ENCODE data around the gene ZNF605. TPM values are rescaled to one million over a fixed set of nuclear protein-coding genes. Genes with fewer than 3 reads are reported as not detected.

The ZNF605 gene
- total and polyA plus RNA-seq, 2 donors (not counting 3 experiments of a cell fraction or from before 2014, with no cell fraction given): 2.4 to 11.3 TPM

GRCh38 chr12:132945806-132946205, 10.3 kb downstream of the ZNF605 start:
- no peaks in the 10 kb centered on the region for H4K20me1 ChIP-seq (replicated peaks; ENCODE audit: control insufficient read depth, extremely low read depth, insufficient read depth, low read length)
- dilution Hi-C loops (cut with MboI; ENCODE audit: extremely low pct_ligation_motif_present, low sequenced_read_pairs) (no loop called here), intact Hi-C loops (cut with micrococcal nuclease) (no loop called here)
- no peak overlapping the region for H2AFZ ChIP-seq (ENCODE audit: low read depth, low read length)
- no peak for TF ChIP-seq POLR2A (IDR thresholded peaks at IDR 0.05; ENCODE audit: low read depth, low read length)
- no peak for TF ChIP-seq MAX (IDR thresholded peaks at IDR 0.05; ENCODE audit: insufficient read depth, insufficient read length)
- no peak for TF ChIP-seq CTCF (IDR thresholded peaks at IDR 0.05; ENCODE audit: extremely low read depth in 1 of 2, insufficient read depth in 1 of 2, low read depth in 1 of 2, low read length in 2 of 2)
- TF ChIP-seq JUN (IDR thresholded peaks at IDR 0.05; ENCODE audit: borderline replicate concordance, insufficient read depth, insufficient read length, low read depth): no peak
- TF ChIP-seq POLR2AphosphoS5 (IDR thresholded peaks at IDR 0.05; ENCODE audit: insufficient read depth, low read depth, low read length): no peak
- TF ChIP-seq GATA2 (IDR thresholded peaks at IDR 0.05; ENCODE audit: insufficient read depth, insufficient read length, low read depth, low read length): no peak
- TF ChIP-seq FOS (IDR thresholded peaks at IDR 0.05; ENCODE audit: borderline replicate concordance, insufficient read depth, low read length): no peak
- no peak for TF ChIP-seq MYC (IDR thresholded peaks at IDR 0.05; ENCODE audit: low read depth, low read length)
- no peak for TF ChIP-seq EZH2 (IDR thresholded peaks at IDR 0.05; ENCODE audit: borderline replicate concordance, low read depth, low read length, severe bottlenecking)
- FAIRE-seq (no peak), DNase-seq (ENCODE audit: low read depth, low spot score) (no peak)
- peaks cover 7 to 30% of the 10 kb centered on the region in 2 experiments for H3K36me3 ChIP-seq (ENCODE audit: control insufficient read depth in 2 of 2, extremely low read depth in 1 of 2, insufficient read depth in 2 of 2, low read length in 2 of 2)
- peaks cover 12% of the 10 kb centered on the region for H3K9me3 ChIP-seq (replicated peaks; ENCODE audit: control insufficient read depth, insufficient read depth, low read length)
- no peak overlapping the region for H3K27ac ChIP-seq (ENCODE audit: insufficient read depth, low read depth, low read length)
- no peaks in the 10 kb centered on the region for H3K9me1 ChIP-seq (replicated peaks; ENCODE audit: control insufficient read depth, extremely low read depth, insufficient read depth, low read length)
- H3K9ac ChIP-seq (replicated peaks; ENCODE audit: extremely low read depth, insufficient read depth, low read length): no peak overlapping the region
- CTCF ChIA-PET: no interaction called here
- POLR2A ChIA-PET: no interaction called here
- no peak overlapping the region for H3K4me2 ChIP-seq (ENCODE audit: insufficient read depth, low read length)
- no peaks in the 10 kb centered on the region for H3K4me1 ChIP-seq (ENCODE audit: control insufficient read depth, extremely low read depth, insufficient read depth, low read length)
- no peak overlapping the region for H3K4me3 ChIP-seq (replicated peaks in 1 of 3; ENCODE audit: insufficient read depth in 1 of 3, low read depth in 1 of 3, low read length in 3 of 3)
- BruUV-seq (replicated peaks): no TSS peak
- no peaks in the 10 kb centered on the region for H3K27me3 ChIP-seq (ENCODE audit: control insufficient read depth in 2 of 2, insufficient read depth in 2 of 2, low read length in 2 of 2)
- peaks cover 4% of the 10 kb centered on the region for H3K79me2 ChIP-seq (ENCODE audit: control insufficient read depth, insufficient read depth, low read length)
